ENCODE data around the gene LHCGR.
"Not testable (repeated sequence)": the region's sequence is repeated elsewhere in the genome, so short reads cannot be mapped to it uniquely, and the experiment has no call there.

The LHCGR gene

DNA sequence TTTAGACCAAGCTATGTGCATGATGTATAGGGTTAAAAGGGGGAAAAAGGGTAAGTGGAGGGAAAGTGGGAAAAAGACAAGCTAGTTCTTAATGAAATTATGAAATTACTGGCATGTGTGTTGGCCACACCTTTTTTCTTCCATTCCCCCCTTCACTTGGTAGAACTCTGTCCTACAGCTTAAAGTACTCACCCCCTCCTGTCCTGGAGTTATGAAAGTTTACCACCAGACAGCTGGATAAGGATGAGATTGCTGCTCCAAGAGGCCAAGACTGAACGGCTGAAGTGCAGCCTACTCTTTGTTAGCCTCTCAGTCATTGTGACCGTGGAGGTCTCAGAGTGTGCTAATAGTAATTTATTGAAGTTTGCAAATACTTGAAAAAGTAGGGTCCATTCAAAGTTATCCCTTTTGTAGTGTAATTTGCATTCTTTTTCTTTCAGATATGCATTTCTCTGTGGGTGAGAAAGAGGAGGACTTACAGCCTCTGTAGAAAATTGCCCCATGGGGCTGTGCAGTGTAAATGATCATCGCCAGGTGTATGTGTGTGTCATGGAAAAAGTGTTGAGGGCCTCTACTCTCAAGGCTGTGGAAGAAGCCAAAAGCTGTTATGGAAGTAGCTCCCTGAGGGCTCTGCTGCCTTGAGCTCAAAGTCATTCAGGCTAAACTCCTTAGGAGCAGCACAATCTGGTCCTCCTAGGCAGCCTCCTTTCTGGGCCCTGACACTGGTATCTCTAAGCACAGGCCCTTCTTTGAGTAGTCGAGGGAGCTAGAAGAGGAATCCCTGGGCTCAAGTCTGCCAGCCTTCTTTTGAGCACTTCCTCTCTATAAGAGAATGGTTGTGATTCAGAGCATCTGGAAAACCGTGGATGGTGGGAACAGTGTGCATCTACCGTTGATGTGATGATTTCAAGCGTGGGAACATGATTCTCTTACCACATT is 46.2 kb downstream of the LHCGR start:
- DNase-seq, result no peak

DNA sequence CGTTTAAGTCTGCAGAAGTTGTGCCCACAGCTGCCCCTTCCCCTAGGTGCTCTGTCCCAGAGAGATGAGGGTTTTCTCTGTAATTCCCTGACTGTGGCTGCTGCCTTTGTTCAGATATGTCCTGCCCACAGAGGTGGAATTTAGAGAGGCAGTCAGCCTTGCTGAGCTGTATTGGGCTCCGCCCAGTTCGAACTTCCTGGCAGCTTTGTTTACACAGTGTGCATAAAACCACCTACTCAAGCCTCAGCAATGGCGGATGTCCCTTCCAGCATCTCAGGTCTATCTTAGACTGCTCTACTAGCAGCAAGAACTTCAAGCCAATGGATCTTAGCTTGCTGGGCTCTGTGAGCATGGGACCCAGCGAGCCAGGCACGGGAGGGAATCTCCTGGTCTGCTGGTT is 48.1 kb downstream of the LHCGR start:
- no peak for DNase-seq

DNA sequence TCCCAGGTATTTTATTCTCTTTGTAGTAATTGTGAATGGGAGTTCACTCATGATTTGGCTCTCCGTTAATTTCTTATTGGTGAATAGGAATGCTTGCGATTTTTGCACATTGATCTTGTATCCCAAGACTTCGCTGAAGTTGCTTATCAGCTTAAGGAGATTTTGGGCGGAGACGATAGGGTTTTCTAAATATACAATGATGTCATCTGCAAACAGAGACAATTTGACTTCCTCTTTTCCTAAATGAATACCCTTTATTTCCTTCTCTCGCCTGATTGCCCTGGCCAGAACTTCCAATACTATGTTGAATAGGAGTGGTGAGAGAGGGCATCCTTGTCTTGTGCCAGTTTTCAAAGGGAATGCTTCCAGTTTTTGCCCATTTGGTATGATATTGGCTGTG is 51.9 kb downstream of the LHCGR start:
- not testable (repeated sequence) for DNase-seq

DNA sequence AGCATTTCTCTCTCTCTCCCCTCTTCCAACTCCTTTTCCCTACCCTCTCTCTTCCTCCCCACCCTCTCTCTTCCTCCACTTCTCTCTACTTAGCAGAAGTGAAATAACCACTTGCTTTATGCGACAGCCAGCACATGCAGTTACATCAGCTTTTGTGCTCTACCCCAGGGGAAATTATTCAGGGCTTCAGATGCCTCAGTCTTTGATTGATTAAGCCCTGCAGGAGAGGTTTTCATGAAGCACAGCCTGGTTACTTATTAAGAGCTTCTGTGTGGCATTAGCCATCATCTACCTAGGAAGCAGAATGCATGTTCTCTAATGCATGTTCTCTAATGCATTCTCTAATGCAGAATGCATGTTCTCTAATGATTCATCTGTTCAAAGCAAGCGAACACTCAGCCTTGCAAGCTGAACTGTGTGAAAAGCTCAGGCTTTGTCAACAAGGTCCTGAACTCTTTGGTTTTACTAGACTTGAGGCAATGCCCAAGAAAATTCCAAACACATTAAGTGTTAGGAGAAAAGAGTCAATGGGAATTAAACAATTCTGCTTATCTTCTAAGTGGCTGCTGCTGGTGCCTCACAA is 56.1 kb downstream of the LHCGR start:
- DNase-seq, result no peak

DNA sequence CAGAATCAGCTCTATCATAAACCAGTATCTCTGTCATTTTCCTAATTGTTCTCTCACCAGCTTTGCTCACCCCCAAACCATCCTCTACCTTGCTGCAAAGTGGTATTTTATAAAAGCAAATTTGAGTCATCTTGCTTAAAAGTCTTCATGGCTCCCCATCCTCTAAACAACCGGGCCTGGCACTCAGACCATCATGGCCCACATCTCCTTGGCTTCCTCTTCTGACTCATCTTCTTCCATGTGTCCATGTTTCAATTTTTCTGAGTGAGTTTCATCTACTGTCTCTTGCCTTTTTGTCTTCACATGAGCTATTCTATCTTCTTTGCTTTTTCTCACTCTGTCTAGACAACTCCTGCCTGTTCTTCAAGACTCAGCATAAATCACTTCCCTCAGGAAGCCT is 58.6 kb downstream of the LHCGR start:
- no peak for DNase-seq

DNA sequence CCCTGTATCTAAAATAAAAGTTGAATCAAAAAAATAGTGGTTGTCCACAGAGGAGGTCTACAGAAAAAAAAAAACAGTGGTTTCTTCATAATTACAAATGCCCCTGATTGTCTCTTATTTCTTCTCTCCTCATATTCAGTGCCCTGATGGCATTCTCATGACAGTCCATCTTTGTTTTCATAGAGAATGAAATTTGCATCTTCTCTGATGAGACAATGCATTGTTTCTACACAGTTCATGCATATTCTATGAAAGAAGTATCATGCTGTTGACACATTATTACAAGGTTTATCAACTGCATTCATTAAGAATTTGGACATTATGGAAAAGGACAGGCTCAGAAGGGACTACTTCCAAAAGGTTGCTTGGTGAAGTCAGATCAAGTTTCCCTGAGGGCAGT is 59.5 kb downstream of the LHCGR start:
- DNase-seq, result no peak

DNA sequence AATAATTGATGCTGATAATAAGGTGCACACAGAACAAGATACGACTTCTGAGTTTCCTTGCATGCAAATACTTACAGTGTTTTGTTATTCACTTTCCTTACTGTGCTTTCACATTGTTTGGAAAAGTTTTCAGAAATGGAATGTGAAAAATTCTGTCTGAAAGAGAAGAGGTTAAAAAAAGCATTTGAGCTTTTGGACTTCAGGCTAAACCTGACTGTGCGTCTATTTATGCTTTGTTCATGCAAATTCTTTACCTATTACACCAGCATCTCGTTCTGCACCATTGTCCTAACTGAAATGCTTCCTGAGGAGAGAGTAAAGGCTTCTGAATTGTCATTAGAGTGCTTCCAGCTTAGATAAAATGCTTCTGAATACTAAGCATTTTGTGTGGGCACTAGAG is 61.4 kb downstream of the LHCGR start:
- no peak for DNase-seq

DNA sequence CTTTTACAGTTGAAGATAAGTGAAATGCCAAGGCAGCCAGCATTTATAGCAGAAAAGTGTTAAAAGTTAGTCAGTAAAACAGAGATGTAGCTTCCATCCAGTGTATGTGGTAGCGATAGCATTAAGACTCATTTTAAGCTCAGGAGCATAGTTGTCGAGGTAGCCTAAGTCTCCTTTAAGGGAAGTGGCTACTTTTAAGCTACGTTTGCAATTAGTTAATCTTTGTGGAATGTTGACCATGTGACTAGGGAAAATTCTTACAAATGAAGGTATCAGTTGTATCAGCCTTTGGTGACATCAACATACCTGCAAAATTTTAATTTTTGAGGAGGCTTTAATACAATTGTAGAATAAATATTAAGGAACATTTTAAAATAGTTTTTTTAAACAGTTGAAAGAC is 61.9 kb downstream of the LHCGR start:
- no peak for DNase-seq

DNA sequence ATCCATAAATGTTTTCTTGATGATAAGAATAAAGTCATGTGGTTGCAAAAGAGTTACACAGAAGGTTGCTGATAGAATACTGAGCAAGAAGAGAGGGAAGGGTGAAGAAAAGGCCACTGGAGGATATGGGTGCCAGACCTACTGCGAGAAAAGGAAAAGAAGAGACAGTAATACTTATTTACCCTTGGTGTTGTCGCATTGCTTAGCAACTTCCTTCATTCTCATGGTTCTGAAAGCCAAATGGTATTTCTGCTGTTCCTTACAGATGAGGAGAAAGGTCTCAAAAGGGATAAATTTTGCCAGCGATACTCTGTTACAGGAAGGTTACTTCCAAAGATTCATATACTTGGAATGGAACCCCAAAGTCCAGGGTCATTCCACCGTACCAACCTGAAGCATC is 62.5 kb downstream of the LHCGR start:
- no peak for DNase-seq

DNA sequence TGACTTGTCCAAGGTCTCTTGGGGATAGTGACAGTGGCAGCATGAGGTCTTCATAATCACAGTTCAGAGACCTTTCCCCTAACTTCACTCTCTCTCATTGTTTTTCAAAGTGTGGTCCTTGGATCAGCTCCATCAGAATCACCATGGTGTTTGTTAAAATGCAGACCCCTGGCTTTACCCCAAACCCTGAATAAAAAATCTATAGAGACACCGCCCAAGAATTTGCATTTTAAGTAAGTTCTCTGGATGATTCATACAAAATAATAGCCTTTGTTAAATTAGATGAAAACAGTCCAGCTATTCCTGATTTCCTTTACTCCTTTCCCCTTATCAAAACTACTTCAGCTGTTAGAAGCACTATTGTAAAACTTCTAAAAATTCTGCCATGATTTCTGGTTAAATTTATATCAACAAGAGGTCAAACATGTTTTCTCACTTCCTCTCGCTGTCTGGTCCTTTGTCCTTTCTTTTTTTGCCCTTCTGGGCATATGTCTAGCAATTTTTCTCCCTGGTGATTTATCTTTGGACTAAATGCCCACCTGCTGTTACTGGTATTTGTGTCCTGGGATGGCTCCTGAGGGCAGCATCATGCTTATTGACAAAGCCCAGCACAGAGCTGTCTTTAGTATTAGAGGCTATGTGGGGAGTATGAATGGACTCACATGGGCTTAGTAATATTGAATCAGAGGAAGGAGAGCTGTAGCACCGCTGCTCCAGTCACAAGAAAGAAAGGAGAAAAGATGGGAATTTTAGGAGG is 63.4 kb downstream of the LHCGR start:
- DNase-seq, result no peak

DNA sequence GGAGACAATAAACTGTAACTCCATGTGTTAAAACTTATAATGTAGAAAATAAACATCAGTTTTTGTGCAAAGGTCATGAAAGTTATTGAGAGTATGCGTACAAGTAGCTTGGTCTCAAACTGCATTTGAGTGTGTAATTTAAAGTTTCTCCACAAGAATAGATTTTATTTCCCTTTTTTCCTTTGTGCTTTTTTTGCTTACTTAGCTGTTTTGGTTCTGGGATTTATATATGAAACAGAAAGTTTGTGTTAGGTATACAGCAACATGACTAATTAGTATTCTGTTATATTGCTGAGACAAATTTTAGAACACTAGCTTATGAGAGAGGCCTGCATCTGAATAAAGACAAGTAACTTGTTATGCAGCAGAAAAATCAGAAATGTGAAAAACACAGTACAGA is 70.4 kb downstream of the LHCGR start:
- no peak for DNase-seq

DNA sequence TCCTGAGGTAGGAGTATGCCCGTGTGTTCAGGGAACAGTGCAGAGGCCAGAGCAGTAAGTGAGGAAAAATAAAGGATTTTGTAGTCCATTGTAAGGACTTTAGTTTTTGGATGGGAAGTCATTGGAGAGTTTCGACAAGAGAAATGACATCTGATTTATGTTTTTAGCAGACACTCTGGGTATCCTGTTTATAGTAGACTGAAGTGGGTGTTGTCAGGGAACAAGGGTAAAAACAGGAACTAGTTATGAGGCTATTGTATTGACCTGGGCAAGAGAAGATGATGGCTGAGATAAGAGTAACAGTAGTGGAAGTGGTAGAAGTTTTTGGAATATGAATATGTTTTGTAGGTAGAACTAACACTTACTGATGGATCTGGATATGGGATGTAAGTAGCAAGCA is 78.1 kb downstream of the LHCGR start:
- no peak for DNase-seq

DNA sequence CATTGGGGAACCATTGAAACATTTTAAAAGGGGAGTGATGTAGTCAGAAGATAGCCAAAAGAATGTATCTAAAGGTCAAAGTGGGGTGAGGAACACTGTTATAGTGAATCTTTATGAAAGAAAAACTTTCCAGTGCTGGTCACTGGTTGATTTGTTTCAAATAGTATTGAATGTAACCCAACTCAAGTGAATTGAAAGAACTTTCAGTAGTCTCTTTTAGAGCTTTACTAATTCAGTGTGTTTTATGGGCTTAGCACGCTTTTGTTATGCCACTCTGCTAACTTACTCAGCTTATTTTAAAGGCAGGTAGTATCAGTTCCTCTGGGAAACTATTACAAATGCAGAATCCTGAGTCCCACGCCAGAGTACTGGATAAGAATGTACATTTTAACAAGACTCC is 80.6 kb downstream of the LHCGR start:
- no peak for DNase-seq

DNA sequence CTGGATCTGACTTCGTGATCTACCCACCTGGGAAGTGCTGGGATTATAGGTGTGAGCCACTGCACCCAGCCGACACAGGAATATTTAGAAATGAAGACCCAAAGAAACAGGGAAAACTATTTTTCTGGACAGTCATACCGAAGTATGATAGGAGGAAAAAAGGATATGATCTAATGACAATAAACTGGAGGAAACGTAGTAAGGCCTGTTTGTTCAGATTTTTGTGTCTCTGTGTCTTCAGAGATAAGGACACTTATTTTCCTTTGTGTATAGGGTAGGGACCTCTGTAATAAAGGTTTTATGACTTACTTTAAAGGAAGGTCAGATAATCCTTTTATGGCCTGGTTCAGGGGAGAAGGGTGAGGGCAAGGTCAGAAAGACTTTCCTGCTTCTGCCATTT is 81.9 kb downstream of the LHCGR start:
- no peak for DNase-seq

DNA sequence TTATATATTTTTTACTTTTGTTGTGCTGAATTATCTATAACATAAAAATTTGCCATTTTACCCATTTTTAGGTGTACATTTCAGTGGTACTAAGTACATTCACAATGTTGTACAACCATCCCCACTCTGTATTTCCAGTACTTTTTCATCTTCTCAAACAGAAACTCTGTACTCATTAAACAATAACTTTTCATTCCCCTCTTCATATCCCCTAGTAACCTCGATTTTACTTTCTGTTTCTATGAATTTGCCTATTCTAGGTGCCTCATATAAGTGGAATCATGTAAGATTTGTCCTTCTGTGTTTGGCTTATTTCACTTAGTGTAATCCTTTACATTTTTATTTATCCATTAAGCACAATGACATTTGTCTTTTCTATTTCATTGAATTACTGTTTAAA is 86.5 kb downstream of the LHCGR start:
- DNase-seq, result no peak

DNA sequence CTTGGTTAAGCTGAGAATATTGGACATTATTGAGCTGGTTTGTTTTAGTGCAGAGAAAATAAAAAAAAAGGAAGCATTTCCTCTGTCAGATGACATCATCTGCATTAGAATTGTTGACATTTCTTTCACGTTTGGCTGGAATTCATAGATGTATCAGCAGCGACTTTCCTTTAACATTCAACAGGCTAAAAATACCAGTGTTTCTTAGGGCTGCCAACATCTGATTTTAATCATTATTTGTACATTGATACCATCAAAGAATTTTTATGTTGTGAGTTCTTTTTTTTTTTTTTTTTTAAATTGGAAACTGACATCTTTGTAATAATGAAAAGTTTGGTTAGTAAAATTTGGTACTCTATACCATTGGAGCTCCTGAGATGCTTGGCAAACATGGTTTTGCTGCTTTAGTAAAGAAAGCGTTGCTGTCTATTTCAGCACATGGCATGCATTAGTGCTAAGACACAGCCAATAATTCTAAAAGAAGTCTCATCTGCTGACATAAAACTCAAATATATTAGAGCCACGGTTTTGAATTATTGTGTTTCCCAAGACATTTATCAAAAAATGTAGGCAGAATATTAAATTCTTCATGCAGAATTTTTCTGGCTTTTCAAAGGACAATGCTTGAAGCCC is 104.2 kb downstream of the LHCGR start:
- DNase-seq, result no peak

DNA sequence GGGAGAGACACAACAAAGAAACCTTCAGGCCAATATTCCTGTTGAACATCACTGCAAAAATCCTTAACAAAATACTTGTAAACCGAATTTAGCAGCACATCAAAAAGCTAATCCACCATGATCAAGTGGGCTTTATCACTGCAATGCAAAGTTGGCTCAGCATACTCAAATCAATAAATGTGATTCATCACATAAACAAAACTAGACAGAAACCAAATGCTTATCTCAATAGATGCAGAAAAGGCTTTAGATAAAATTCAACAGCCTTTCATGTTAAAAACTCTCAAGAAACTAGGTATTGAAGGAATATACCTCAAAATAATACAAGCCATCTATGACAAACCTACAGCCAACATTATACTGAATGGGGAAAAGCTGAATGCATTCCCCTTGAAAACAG is 117.3 kb downstream of the LHCGR start:
- DNase-seq, result no peak
